HCT116 (cell line): ENCODE results near the gene ALOXE3. TPM values are rescaled to one million over a fixed set of nuclear protein-coding genes. Genes with fewer than 3 reads are reported as not detected.
A peak's percentile ranks its signal among the peaks of the same experiment; 100 is the strongest.

Experiments
- ATAC-seq: fragments of 200-7000 bp; cut with Tn5 transposase; 2 replicates; pipeline ENCODE4 v1.9.1; 2020; ENCODE audit warnings: mild to moderate bottlenecking, moderate library complexity
- BruUV-seq: library from RNA; stranded (reverse); fragments of 400-500 nt; replicated peaks from 2 replicates; lab custom pipeline; 2021; lab: Mats Ljungman, UMichigan
- CTCF ChIA-PET: fragments of 300-600 bp; sonication (Branson Sonifier 250); formaldehyde crosslinking; loops from one replicate; lab custom pipeline; 2021; ENCODE audit warnings: antibody characterized with exemption; lab: Charles Lee
- POLR2A ChIA-PET: fragments of 300-600, 350-600 bp; sonication (Branson Sonifier 250); formaldehyde crosslinking; loops from one replicate; lab custom pipeline; 2021; ENCODE audit warnings: antibody characterized with exemption; lab: Charles Lee
- RAD21 ChIA-PET, 2 experiments: fragments of 300-600 bp; sonication (Branson Sonifier 250); formaldehyde crosslinking; loops; one replicate each; lab custom pipeline; 2023; ENCODE audit warnings: low total read pairs in 2 of 2; ENCODE audit not compliant: uncharacterized antibody in 2 of 2, unreplicated experiment in 2 of 2, low non-redundant PET in 1 of 2; lab: Charles Lee
- DNase-seq: peaks from one replicate; pipeline ENCODE4 v3.0.0-alpha.2; 2010; ENCODE audit warnings: low read depth, low spot score
- H2AFZ ChIP-seq: fragments of 200-600 bp; shearing (Covaris generic), sonication (generic); 2 replicates; pipeline ENCODE4 v1.6.1; 2017; ENCODE audit warnings: low read depth, mixed run types, mixed read lengths, antibody characterized with exemption, low read length; ENCODE audit not compliant: poor library complexity, severe bottlenecking
- H3K27ac ChIP-seq: 2 replicates; pipeline ENCODE4 v1.5.1; 2012; ENCODE audit warnings: low read depth, low read length
- H3K27me3 ChIP-seq: fragments of 200-600 bp; sonication (generic); 2 replicates; pipeline ENCODE4 v1.6.1; 2016; ENCODE audit warnings: mixed run types, low read length, mixed read lengths; ENCODE audit not compliant: insufficient read depth
- H3K36me3 ChIP-seq, 2 experiments: fragments of 200-500 bp in 1 of 2; fragments of 200-600 bp in 1 of 2; sonication (Bioruptor generic) in 1 of 2; sonication (generic) in 1 of 2; 2 replicates each; pipeline versions ENCODE4 v1.5.1 to v1.6.1; 2014 to 2016; ENCODE audit warnings: low read length in 2 of 2, inconsistent platforms in 1 of 2, mixed read lengths in 1 of 2, mixed run types in 1 of 2; ENCODE audit not compliant: insufficient read depth in 2 of 2, control insufficient read depth in 1 of 2
- H3K4me1 ChIP-seq, 2 experiments: fragments of 200-600 bp in 1 of 2; sonication (generic) in 1 of 2; 2 replicates each; pipeline versions ENCODE4 v1.5.1 to v1.6.1; 2012 to 2017; ENCODE audit warnings: low read length in 2 of 2, inconsistent platforms in 1 of 2, mild to moderate bottlenecking in 1 of 2, mixed read lengths in 1 of 2, mixed run types in 1 of 2, moderate library complexity in 1 of 2; ENCODE audit not compliant: insufficient read depth in 2 of 2, control insufficient read depth in 1 of 2
- H3K4me2 ChIP-seq: fragments of 200-600 bp; sonication (generic); 2 replicates; pipeline ENCODE4 v1.6.1; 2017; ENCODE audit warnings: mixed run types, low read length, mixed read lengths
- H3K4me3 ChIP-seq, 2 experiments: fragments of 200-600 bp in 1 of 2; sonication (generic) in 1 of 2; replicated peaks in 1 of 2; 2 replicates each; pipeline ENCODE4 v1.5.1; 2011 to 2016; ENCODE audit warnings: low read length in 2 of 2, control low read depth in 1 of 2, low read depth in 1 of 2, mild to moderate bottlenecking in 1 of 2, mixed read lengths in 1 of 2, mixed run types in 1 of 2
- H3K79me2 ChIP-seq: fragments of 200-600 bp; sonication (generic); 2 replicates; pipeline ENCODE4 v1.6.1; 2017; ENCODE audit warnings: mild to moderate bottlenecking, mixed run types, low read length, moderate library complexity, mixed read lengths; ENCODE audit not compliant: insufficient read depth
- H3K9ac ChIP-seq: fragments of 200-600 bp; sonication (generic); 2 replicates; pipeline ENCODE4 v1.6.1; 2016; ENCODE audit warnings: low read length, mixed read lengths
- H3K9me2 ChIP-seq: fragments of 200-600 bp; sonication (generic), shearing (Covaris generic); 2 replicates; pipeline ENCODE4 v1.6.1; 2017; ENCODE audit warnings: mixed run types, mild to moderate bottlenecking, moderate library complexity; ENCODE audit not compliant: insufficient read depth
- H3K9me3 ChIP-seq, 2 experiments: fragments of 200-500 bp in 1 of 2; fragments of 200-600 bp in 1 of 2; sonication (Bioruptor generic) in 1 of 2; sonication (generic) in 1 of 2; 2 replicates each; pipeline ENCODE4 v1.6.1; 2014 to 2017; ENCODE audit warnings: low read length in 2 of 2, mixed read lengths in 2 of 2, inconsistent platforms in 1 of 2, low read depth in 1 of 2, mild to moderate bottlenecking in 1 of 2, mixed run types in 1 of 2, moderate library complexity in 1 of 2; ENCODE audit not compliant: control insufficient read depth in 1 of 2, insufficient read depth in 1 of 2
- H4K20me1 ChIP-seq: fragments of 200-600 bp; sonication (generic), shearing (Covaris generic); 2 replicates; pipeline ENCODE4 v1.6.1; 2017; ENCODE audit warnings: mixed run types, mild to moderate bottlenecking, moderate library complexity; ENCODE audit not compliant: insufficient read depth
- CEBPB ChIP-seq: IDR thresholded peaks from 2 replicates; pipeline ENCODE4 v1.6.1; 2012; ENCODE audit warnings: low read depth
- EZH2phosphoT487 ChIP-seq: fragments of 200-600 bp; IDR thresholded peaks from 2 replicates; pipeline ENCODE4 v1.6.1; 2018; ENCODE audit warnings: antibody characterized with exemption, borderline replicate concordance
- FOSL1 ChIP-seq: IDR thresholded peaks from 2 replicates; pipeline ENCODE4 v1.6.1; 2012; ENCODE audit warnings: low read depth
- POLR2AphosphoS5 ChIP-seq: IDR thresholded peaks from 2 replicates; pipeline ENCODE4 v1.6.1; 2011; ENCODE audit warnings: mild to moderate bottlenecking, low read depth, low read length, moderate library complexity
- SIN3A ChIP-seq: IDR thresholded peaks from 2 replicates; pipeline ENCODE4 v1.6.1; 2012; ENCODE audit warnings: low read depth
- SP1 ChIP-seq: IDR thresholded peaks from 2 replicates; pipeline ENCODE4 v1.6.1; 2012; ENCODE audit warnings: low read depth
- SRF ChIP-seq: IDR thresholded peaks from 2 replicates; pipeline ENCODE4 v1.6.1; 2012; ENCODE audit warnings: low read depth
- intact Hi-C: fragments of 100-400 bp; cut with micrococcal nuclease; formaldehyde crosslinking; loops from 2 replicates; pipeline ENCODE4 v1.10.0; 2022
- total RNA-seq: library from RNA; stranded (reverse); gene quantifications from one replicate; pipeline ENCODE4 v1.2.1, GENCODE V29; 2021; ENCODE audit not compliant: unreplicated experiment
- TF ChIP-seq, protein P1 (sequence below): IDR thresholded peaks from 2 replicates; pipeline ENCODE4 v1.6.1; 2011; ENCODE audit warnings: mild to moderate bottlenecking, low read length, moderate library complexity; ENCODE audit not compliant: insufficient replicate concordance; ENCODE audit errors: extremely low read depth

ALOXE3 gene
- total RNA-seq, 1 experiment from 2014 or later: 3.5 TPM

- peaks cover 4% of the 10 kb centered on the region; the same call in 1 of the 2 replicates for H3K27me3 ChIP-seq
- H4K20me1 ChIP-seq: no peaks in the 10 kb centered on the region
- DNase-seq (no peak), ATAC-seq (no peak)
- H2AFZ ChIP-seq: no peak overlapping the region
- intact Hi-C loops: no loop called here
- CTCF ChIA-PET: interaction anchor here (0.9 to 2.5 kb wide), 17 partner anchors 9 to 805 kb away, joined by 3 to 29 read pairs (median 6); partner anchors contain the start of genes ALOXE3, SLC25A35 and TRAPPC1
- H3K27ac ChIP-seq: no peak overlapping the region
- no peaks in the 10 kb centered on the region for H3K9me2 ChIP-seq
- H3K4me1 ChIP-seq: peaks cover 0 to 23% of the 10 kb centered on the region in 2 experiments; a peak in 2 of 4 replicates
- no TSS peak for BruUV-seq
- POLR2A ChIA-PET: interaction anchor here (1.7 kb wide), 1 partner anchor 99 kb away, joined by 5 read pairs; no protein-coding TSS in a partner anchor
- RAD21 ChIA-PET: interaction anchor here in 1 of 2 experiments (0.6 kb wide), 1 partner anchor 30 kb away, joined by 4 read pairs; no protein-coding TSS in a partner anchor
- H3K9me3 ChIP-seq: no peaks in the 10 kb centered on the region
- H3K36me3 ChIP-seq: no peaks in the 10 kb centered on the region
- no peak overlapping the region for H3K4me3 ChIP-seq
- TF ChIP-seq SP1: no peak
- no peak for TF ChIP-seq EZH2phosphoT487
- TF ChIP-seq, protein P1, sequence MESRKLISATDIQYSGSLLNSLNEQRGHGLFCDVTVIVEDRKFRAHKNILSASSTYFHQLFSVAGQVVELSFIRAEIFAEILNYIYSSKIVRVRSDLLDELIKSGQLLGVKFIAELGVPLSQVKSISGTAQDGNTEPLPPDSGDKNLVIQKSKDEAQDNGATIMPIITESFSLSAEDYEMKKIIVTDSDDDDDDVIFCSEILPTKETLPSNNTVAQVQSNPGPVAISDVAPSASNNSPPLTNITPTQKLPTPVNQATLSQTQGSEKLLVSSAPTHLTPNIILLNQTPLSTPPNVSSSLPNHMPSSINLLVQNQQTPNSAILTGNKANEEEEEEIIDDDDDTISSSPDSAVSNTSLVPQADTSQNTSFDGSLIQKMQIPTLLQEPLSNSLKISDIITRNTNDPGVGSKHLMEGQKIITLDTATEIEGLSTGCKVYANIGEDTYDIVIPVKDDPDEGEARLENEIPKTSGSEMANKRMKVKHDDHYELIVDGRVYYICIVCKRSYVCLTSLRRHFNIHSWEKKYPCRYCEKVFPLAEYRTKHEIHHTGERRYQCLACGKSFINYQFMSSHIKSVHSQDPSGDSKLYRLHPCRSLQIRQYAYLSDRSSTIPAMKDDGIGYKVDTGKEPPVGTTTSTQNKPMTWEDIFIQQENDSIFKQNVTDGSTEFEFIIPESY: no peak
- TF ChIP-seq SIN3A: no peak
- no peak for TF ChIP-seq POLR2AphosphoS5
- no peak for TF ChIP-seq FOSL1
- TF ChIP-seq CEBPB: no peak
- no peak for TF ChIP-seq SRF
- H3K9ac ChIP-seq: no peak overlapping the region
- H3K4me2 ChIP-seq: peak overlapping the region; percentile 77
- H3K79me2 ChIP-seq: no peaks in the 10 kb centered on the region
These were observed 43.8 kb downstream of the ALOXE3 start for GRCh38 chr17:8074554-8074953.
